Fibroblast of lung (primary cell): ENCODE measurements around the gene DEFB108B. TPM values are rescaled to one million over a fixed set of nuclear protein-coding genes. Genes with fewer than 3 reads are reported as not detected.
"Not testable (repeated sequence)": the region's sequence is repeated elsewhere in the genome, so short reads cannot be mapped to it uniquely, and the experiment has no call there.

Experiments used
- DNase-seq, 2 donors: peaks; one replicate each; pipeline versions ENCODE4 v3.0.0 to v3.0.0-alpha.2; 2010; ENCODE audit warnings: low read depth in 2 of 2
- H2AFZ ChIP-seq: 2 replicates; pipeline ENCODE4 v1.5.1; 2012; ENCODE audit warnings: low read length, control low read depth, inconsistent platforms
- H3K27ac ChIP-seq: 2 replicates; pipeline ENCODE4 v1.5.1; 2011; ENCODE audit warnings: low read length, control low read depth; ENCODE audit not compliant: insufficient read depth
- H3K27me3 ChIP-seq: 2 replicates; pipeline ENCODE4 v1.5.1; 2011; ENCODE audit warnings: mild to moderate bottlenecking, low read length; ENCODE audit not compliant: control insufficient read depth, insufficient read depth
- H3K36me3 ChIP-seq: 2 replicates; pipeline ENCODE4 v1.5.1; 2011; ENCODE audit warnings: low read length; ENCODE audit not compliant: control insufficient read depth, insufficient read depth
- H3K4me1 ChIP-seq: 2 replicates; pipeline ENCODE4 v1.5.1; 2011; ENCODE audit warnings: low read length; ENCODE audit not compliant: control insufficient read depth, insufficient read depth; ENCODE audit errors: extremely low read depth
- H3K4me2 ChIP-seq: 2 replicates; pipeline ENCODE4 v1.5.1; 2011; ENCODE audit warnings: low read length, control low read depth; ENCODE audit not compliant: insufficient read depth; ENCODE audit errors: extremely low read depth
- H3K4me3 ChIP-seq, 4 experiments: fragments of 200-600 bp in 1 of 4; sonication (generic) in 1 of 4; replicated peaks in 1 of 4; 2 replicates each; pipeline ENCODE4 v1.5.1; 2011 to 2016; ENCODE audit warnings: low read length in 4 of 4, low read depth in 3 of 4, mild to moderate bottlenecking in 3 of 4, control low read depth in 2 of 4, inconsistent platforms in 1 of 4, mixed read lengths in 1 of 4; ENCODE audit not compliant: insufficient read depth in 1 of 4; ENCODE audit errors: control extremely low read depth in 1 of 4
- H3K79me2 ChIP-seq: 2 replicates; pipeline ENCODE4 v1.5.1; 2012; ENCODE audit warnings: mild to moderate bottlenecking, low read length, inconsistent platforms; ENCODE audit not compliant: control insufficient read depth, insufficient read depth
- H3K9ac ChIP-seq: 2 replicates; pipeline ENCODE4 v1.5.1; 2011; ENCODE audit warnings: mild to moderate bottlenecking, low read length, control low read depth; ENCODE audit not compliant: insufficient read depth
- H3K9me3 ChIP-seq: 2 replicates; pipeline ENCODE4 v1.5.1; 2012; ENCODE audit warnings: low read depth, low read length; ENCODE audit not compliant: control insufficient read depth, insufficient read depth
- H4K20me1 ChIP-seq: 2 replicates; pipeline ENCODE4 v1.5.1; 2011; ENCODE audit warnings: low read length; ENCODE audit not compliant: control insufficient read depth, insufficient read depth; ENCODE audit errors: extremely low read depth
- polyA plus RNA-seq, 2 donors: library from polyadenylated mRNA; depleted of rRNA in 1 of 2; stranded (reverse) in 1 of 2; unstranded in 1 of 2; fragments of >200 nt; gene quantifications; 2 replicates each; pipeline ENCODE4 v1.2.1, GENCODE V29; 2011 to 2012; ENCODE audit warnings: missing spikeins in 1 of 2
- total RNA-seq: library from RNA; depleted of rRNA; stranded (reverse); fragments of >200 nt; gene quantifications from 2 replicates; pipeline ENCODE4 v1.2.1, GENCODE V29; 2014

Gene DEFB108B
- total and polyA plus RNA-seq, 2 donors (not counting 1 experiment from before 2014, with no cell fraction given), result not detected

GRCh38 chr11:71885806-71886205 is 52.8 kb downstream of the DEFB108B start:
- not testable (repeated sequence) for H3K4me3 ChIP-seq, DNase-seq, H3K27me3 ChIP-seq, H3K4me2 ChIP-seq, H3K36me3 ChIP-seq, H4K20me1 ChIP-seq, H3K4me1 ChIP-seq, H3K9me3 ChIP-seq, H2AFZ ChIP-seq, H3K9ac ChIP-seq, H3K27ac ChIP-seq, H3K79me2 ChIP-seq

Other genes starting within 250 kb of the DEFB108B start
- gene DEFB131B, start 45.3 kb downstream of the DEFB108B start, total RNA-seq, result not detected in 2 replicates
- gene DEFB131B, start 45.3 kb downstream of the DEFB108B start, polyA plus RNA-seq, result not detected in 2 replicates
- gene XNDC1N, start 95.4 kb downstream of the DEFB108B start, total RNA-seq, result 5.1 and 5.9 TPM in 2 replicates
- 2.5 and 3.5 TPM in 2 replicates for gene XNDC1N, start 95.4 kb downstream of the DEFB108B start, polyA plus RNA-seq
- 23.1 and 29.6 TPM in 2 replicates for gene RNF121, start 95.8 kb downstream of the DEFB108B start, total RNA-seq
- gene RNF121, start 95.8 kb downstream of the DEFB108B start, polyA plus RNA-seq, result 48.6 and 48.9 TPM in 2 replicates
- gene IL18BP, start 165.7 kb downstream of the DEFB108B start, total RNA-seq, result 1.5 and 2.5 TPM in 2 replicates
- 2.5 and 5.3 TPM in 2 replicates for gene IL18BP, start 165.7 kb downstream of the DEFB108B start, polyA plus RNA-seq
- gene NUMA1, start 247.3 kb downstream of the DEFB108B start, total RNA-seq, result 190 and 247 TPM in 2 replicates
- 59.0 and 61.6 TPM in 2 replicates for gene NUMA1, start 247.3 kb downstream of the DEFB108B start, polyA plus RNA-seq
- 5.0 and 5.4 TPM in 2 replicates for gene LRRC51, start 247.7 kb downstream of the DEFB108B start, total RNA-seq
- gene LRRC51, start 247.7 kb downstream of the DEFB108B start, polyA plus RNA-seq, result 6.9 and 8.9 TPM in 2 replicates